Measurements from ENCODE around the gene PMEPA1.

- TF ChIP-seq CTCF (IDR thresholded peaks at IDR 0.05): no peak
- no peak for TF ChIP-seq EZH2 (IDR thresholded peaks at IDR 0.05; ENCODE audit: borderline replicate concordance, insufficient read depth, low read depth, low read length, poor library complexity, severe bottlenecking)
These were observed 58.9 kb downstream of the PMEPA1 start for GRCh38 chr20:57650756-57651483.
